Measurements from ENCODE around the gene SDK2. TPM values are rescaled to one million over a fixed set of nuclear protein-coding genes. Genes with fewer than 3 reads are reported as not detected.

SDK2 gene
- total and polyA plus RNA-seq, 8 donors, result 0.04 to 0.31 (median 0.17) TPM

DNA sequence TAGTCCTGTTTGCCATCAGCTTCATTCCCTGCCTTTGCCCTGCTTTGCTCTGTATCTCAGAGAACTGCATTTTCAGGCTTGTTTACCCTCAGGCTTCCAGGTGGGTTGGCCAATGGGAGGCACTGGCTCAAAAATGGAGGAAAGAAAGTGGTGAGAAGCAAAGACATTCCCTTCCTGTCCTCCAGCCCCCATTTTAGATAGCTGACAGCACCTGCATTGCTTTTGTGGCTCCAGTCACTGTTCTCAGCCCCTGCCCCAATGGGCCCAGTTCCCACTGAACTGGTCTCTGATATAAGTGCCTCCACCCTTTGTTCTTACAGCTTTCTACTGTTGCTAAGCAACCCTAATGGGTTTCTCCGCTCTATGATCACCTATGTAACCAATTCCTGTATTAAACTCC is 19.4 kb upstream of the SDK2 start:
- H3K27ac ChIP-seq, result no peak overlapping the region
- no peaks in the 10 kb centered on the region for H3K36me3 ChIP-seq
- FAIRE-seq (no peak), ATAC-seq (no peak), DNase-seq (no peak)
- H3K4me1 ChIP-seq, result no peaks in the 10 kb centered on the region
- 61 to 71% methylated on average over 1 of the region's 1 CpG for WGBS, 2 donors
- H3K4me3 ChIP-seq, result no peak overlapping the region
- H3K9me3 ChIP-seq, result no peaks in the 10 kb centered on the region
- no peaks in the 10 kb centered on the region for H3K27me3 ChIP-seq
- TF ChIP-seq, protein P1, sequence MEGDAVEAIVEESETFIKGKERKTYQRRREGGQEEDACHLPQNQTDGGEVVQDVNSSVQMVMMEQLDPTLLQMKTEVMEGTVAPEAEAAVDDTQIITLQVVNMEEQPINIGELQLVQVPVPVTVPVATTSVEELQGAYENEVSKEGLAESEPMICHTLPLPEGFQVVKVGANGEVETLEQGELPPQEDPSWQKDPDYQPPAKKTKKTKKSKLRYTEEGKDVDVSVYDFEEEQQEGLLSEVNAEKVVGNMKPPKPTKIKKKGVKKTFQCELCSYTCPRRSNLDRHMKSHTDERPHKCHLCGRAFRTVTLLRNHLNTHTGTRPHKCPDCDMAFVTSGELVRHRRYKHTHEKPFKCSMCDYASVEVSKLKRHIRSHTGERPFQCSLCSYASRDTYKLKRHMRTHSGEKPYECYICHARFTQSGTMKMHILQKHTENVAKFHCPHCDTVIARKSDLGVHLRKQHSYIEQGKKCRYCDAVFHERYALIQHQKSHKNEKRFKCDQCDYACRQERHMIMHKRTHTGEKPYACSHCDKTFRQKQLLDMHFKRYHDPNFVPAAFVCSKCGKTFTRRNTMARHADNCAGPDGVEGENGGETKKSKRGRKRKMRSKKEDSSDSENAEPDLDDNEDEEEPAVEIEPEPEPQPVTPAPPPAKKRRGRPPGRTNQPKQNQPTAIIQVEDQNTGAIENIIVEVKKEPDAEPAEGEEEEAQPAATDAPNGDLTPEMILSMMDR (IDR thresholded peaks at IDR 0.05), result no peak
- intact Hi-C loops (cut with DNase I), result no loop called here

DNA sequence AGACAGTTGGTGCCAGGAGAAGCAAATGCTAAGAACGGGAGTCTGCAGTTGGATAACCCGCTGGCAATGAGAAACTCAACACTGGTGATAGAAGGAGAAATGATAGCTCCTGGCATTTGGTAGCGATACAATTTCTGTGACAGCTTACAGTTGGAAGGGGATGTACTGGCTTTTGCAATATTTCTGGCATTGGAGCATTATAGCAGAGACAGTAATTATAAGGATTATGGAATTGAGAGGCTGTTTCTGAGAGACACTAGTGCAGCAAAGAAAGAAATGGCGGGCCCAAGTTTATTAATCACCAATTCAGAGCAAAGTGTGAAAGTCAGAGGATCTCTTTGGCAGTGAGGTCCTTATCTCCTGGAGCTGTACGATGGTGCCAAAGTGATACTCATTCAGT is 16.1 kb upstream of the SDK2 start:
- intact Hi-C loops (cut with DNase I), result no loop called here
- DNase-seq (no peak), FAIRE-seq (no peak), ATAC-seq (no peak)
- WGBS, 2 donors, result 63 to 72% methylated on average over 5 of the region's 5 CpGs
- Histone ChIP-seq H3K4me3 (no peak overlapping the region), H3K9me3 (no peaks in the 10 kb centered on the region), H3K36me3 (no peaks in the 10 kb centered on the region), H3K27me3 (no peaks in the 10 kb centered on the region), H3K4me1 (no peaks in the 10 kb centered on the region), H3K27ac (no peak overlapping the region)
- TF ChIP-seq, protein P1 (IDR thresholded peaks at IDR 0.05), result no peak

DNA sequence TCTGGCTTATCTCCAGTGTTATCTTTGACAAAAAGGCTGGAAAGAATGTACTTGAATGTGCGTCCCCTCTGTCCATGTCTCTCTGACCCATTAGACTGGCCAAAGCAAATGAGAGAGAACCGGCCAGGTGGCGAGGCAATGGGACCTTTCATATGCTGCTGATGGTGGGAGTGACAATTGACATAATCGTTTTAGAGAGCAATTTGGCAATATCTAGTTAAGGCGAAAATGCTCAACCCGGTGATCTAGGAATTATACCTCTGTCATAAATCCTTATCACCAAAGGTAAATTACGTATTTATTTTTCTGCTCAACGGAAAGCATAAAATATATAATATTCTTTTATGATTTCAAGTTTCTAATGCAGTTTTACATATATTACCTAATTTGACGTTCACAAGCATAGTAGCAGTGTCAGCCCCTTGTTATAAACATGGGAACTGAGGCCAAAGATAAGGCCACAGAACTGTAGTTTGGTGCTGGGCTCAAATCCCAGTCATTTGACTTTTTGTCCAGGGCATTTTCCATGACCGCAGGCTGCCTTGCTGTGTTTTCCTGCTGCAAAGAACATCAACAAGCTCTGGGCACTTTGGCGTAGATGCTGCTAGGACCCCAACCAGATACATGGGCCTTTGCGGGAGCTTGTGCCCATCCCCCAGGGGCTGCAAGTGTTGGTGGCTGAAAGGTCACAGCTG is 14.7 kb upstream of the SDK2 start:
- TF ChIP-seq, protein P1 (IDR thresholded peaks at IDR 0.05), result no peak
- WGBS, 2 donors, result 60 to 68% methylated on average over 12 of the region's 12 CpGs
- FAIRE-seq (no peak), DNase-seq (no peak), ATAC-seq (no peak)
- H3K27me3 ChIP-seq, result no peaks in the 10 kb centered on the region
- H3K27ac ChIP-seq, result no peak overlapping the region
- no peaks in the 10 kb centered on the region for H3K4me1 ChIP-seq
- H3K4me3 ChIP-seq, result no peak overlapping the region
- H3K9me3 ChIP-seq, result no peaks in the 10 kb centered on the region
- intact Hi-C loops (cut with DNase I), result no loop called here
- no peaks in the 10 kb centered on the region for H3K36me3 ChIP-seq

DNA sequence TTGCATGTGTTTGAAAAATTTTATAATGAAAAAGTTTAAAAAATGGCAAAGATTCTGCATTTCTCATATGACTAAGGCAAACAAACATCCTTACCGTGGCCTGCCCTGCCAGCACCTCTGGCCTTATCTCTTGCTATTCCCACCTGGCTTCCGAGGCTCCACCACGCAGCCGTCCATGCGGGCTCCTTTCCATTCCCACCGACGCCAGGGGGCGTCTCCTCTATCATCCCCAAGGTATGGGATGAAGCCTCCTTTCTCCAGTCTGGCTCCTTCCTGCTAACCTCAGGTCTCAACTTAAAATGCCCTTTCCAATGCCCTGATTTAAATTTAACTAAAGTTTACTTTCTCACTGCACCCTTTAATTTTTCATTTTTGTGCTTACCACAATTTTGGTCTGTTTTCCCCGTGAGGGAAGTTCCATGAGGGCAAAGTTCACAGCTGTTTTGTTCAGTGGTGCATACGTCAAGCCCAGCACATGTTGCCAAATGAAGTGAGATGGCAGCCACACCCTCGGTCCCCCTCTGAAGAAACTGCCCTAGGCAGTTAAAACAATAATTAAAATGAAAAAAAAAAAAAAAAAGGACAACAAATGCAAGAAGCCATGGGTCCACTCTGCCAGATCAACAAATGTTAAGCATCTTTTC is 13.3 kb upstream of the SDK2 start:
- intact Hi-C loops (cut with DNase I), result no loop called here
- DNase-seq, result peak; percentile 25 to 85 (median 50)
- WGBS, 2 donors, result 3 to 5% methylated on average over 11 of the region's 11 CpGs
- Histone ChIP-seq H3K4me1 (no peaks in the 10 kb centered on the region), H3K4me3 (no peak overlapping the region), H3K27me3 (no peaks in the 10 kb centered on the region), H3K27ac (no peak overlapping the region), H3K9me3 (no peaks in the 10 kb centered on the region), H3K36me3 (no peaks in the 10 kb centered on the region)
- FAIRE-seq, result no peak
- ATAC-seq, result peak in 3 of 4 donors; percentile 79 to 88 (median 79)
- TF ChIP-seq, protein P1 (IDR thresholded peaks at IDR 0.05), result peak in 2 of 4 donors; percentile 34 to 44

DNA sequence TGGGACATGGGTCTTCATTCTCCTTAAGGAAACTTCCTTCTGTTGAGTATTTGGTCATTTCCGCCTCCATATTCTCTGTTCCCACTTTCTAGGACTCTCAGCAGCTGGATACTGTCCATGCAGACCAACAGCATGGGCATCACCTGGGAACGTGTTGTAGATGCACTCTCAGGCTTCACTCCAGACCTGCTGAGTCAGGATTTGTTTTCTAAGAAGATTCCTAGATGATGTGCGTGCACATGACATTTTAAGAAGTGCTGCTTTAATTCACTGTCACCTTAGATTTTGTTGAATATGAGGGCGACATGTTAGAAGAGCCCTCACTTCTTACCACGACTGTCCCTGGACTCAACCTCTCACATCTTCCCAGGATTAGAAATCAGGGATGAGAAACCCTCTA is 10.0 kb upstream of the SDK2 start:
- Histone ChIP-seq H3K27me3 (no peaks in the 10 kb centered on the region), H3K4me1 (no peaks in the 10 kb centered on the region), H3K36me3 (no peaks in the 10 kb centered on the region), H3K27ac (no peak overlapping the region), H3K4me3 (no peak overlapping the region), H3K9me3 (no peaks in the 10 kb centered on the region)
- 72 to 82% methylated on average over 5 of the region's 5 CpGs for WGBS, 2 donors
- FAIRE-seq (no peak), DNase-seq (no peak), ATAC-seq (no peak)
- intact Hi-C loops (cut with DNase I), result no loop called here
- TF ChIP-seq, protein P1 (IDR thresholded peaks at IDR 0.05), result no peak
